ENCODE measurements around the gene PECR. TPM values are rescaled to one million over a fixed set of nuclear protein-coding genes. Genes with fewer than 3 reads are reported as not detected.
A peak's percentile ranks its signal among the peaks of the same experiment; 100 is the strongest.

Gene PECR
- total RNA-seq, 1 donor from 2014 or later, result 18.9 TPM

GRCh38 chr2:216109962-216110614 lies 28.5 kb upstream of the PECR start:
- Histone ChIP-seq H3K27ac (peak overlapping the region; percentile 97), H3K4me1 (peaks cover 29% of the 10 kb centered on the region), H3K9me3 (no peaks in the 10 kb centered on the region), H3K27me3 (no peaks in the 10 kb centered on the region), H3K4me3 (peak overlapping the region; percentile 97), H3K36me3 (peaks cover 36% of the 10 kb centered on the region)
- intact Hi-C loops (cut with DNase I), result no loop called here
- no peak for ATAC-seq
- peak; percentile 50 for TF ChIP-seq CTCF (IDR thresholded peaks at IDR 0.05)
- no peak for DNase-seq

DNA sequence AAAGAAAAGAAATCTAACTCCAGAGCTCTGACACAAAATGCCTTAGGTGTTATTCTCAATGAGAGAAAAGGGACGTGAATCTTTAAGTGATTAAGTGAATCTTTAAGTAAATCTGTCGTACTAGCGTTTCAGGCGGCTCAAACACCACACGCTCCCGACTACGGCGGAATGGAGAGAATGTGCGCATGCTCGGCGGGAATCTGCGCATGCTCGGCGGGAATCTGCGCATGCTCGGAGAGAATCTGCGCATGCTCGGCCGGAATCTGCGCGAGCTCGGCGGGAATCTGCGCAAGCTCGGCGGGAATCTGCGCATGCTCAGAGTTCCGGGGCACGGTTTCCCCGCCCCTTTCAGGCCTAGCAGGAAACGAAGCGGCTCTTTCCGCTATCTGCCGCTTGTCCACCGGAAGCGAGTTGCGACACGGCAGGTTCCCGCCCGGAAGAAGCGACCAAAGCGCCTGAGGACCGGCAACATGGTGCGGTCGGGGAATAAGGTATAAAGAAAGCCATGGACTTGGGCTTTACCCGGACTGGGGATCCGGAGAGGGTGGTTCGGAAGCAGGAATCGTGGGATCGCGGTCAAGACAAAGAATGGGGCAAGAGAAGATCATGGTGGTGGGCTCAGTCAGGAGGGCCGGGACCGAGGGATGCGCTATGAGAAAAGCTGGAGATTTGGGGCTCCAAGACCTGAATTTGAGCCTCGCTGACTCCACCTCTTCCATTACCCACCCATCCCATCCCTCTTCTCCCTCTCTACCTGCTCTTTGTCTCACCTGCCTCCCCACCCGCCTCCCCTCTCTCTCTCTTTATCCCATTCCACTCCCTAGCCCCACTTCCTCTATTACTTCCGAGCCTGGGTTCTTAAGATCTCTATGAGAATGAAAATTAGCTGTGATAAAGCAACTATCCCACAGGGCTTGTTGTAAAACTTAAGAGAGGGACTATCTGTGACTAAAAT lies 27.6 kb upstream of the PECR start, which contains the start of gene XRCC5:
XRCC5 (plus strand) TSS at position 382 of the 955 bp plus-strand sequence; CDS start at position 471, 89 bp downstream.
- ATAC-seq, result peak; percentile 96
- H3K27me3 ChIP-seq, result no peaks in the 10 kb centered on the region
- intact Hi-C loops (cut with DNase I), result no loop called here
- peak within 1 kb of the TSS; percentile 97 for H3K4me3 ChIP-seq
- peaks cover 26% of the 10 kb centered on the region for H3K4me1 ChIP-seq
- H3K9me3 ChIP-seq, result no peaks in the 10 kb centered on the region
- no peak for TF ChIP-seq CTCF (IDR thresholded peaks at IDR 0.05)
- peak; percentile 98 for DNase-seq
- peaks cover 35% of the 10 kb centered on the region for H3K36me3 ChIP-seq
- H3K27ac ChIP-seq, result peak within 1 kb of the TSS; percentile 97

GRCh38 chr2:216108310-216108966 lies 26.8 kb upstream of the PECR start:
- no peak for TF ChIP-seq CTCF (IDR thresholded peaks at IDR 0.05)
- Histone ChIP-seq H3K36me3 (peaks cover 27% of the 10 kb centered on the region), H3K27me3 (no peaks in the 10 kb centered on the region), H3K4me3 (peak overlapping the region; percentile 97), H3K27ac (peak overlapping the region; percentile 63), H3K4me1 (peaks cover 23% of the 10 kb centered on the region), H3K9me3 (no peaks in the 10 kb centered on the region)
- no peak for ATAC-seq
- intact Hi-C loops (cut with DNase I), result no loop called here
- no peak for DNase-seq

DNA sequence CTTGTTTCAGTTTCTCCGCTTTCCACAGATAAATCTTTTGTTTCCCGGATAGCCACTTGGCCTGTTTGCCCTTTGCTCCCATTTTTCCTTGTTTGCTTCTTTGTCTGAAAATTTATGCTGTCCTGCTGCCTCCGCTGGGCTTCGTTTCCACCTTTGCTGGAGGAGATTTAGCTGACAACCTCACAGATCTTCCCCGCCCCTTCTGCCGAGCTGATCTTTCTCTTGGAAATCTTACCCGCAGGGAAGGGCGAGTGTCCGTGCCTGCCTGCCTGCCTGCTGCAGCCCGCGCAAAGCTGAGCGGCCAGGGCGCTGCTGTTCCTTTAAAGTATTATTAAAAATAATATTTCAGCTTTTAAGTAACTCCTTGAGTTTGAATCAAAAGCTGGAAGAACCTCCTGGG lies 26.2 kb upstream of the PECR start:
- no peak for ATAC-seq

More for the DNA sequence above, 26.2 kb upstream of the PECR start:
- Histone ChIP-seq H3K27me3 (no peaks in the 10 kb centered on the region), H3K9me3 (no peaks in the 10 kb centered on the region), H3K4me1 (peaks cover 23% of the 10 kb centered on the region), H3K4me3 (no peak overlapping the region), H3K27ac (no peak overlapping the region), H3K36me3 (peaks cover 20% of the 10 kb centered on the region)
- no peak for TF ChIP-seq CTCF (IDR thresholded peaks at IDR 0.05)
- no peak for DNase-seq
- intact Hi-C loops (cut with DNase I), result no loop called here

All from upper lobe of right lung (tissue), 1 donor.